HG03196 (cell line): ENCODE results near the gene ALKBH3.

Experiments used
- ATAC-seq: cut with Tn5 transposase; IDR thresholded peaks from one replicate; pipeline ENCODE4 v1.9.1; 2021; ENCODE audit not compliant: unreplicated experiment

The ALKBH3 gene

DNA sequence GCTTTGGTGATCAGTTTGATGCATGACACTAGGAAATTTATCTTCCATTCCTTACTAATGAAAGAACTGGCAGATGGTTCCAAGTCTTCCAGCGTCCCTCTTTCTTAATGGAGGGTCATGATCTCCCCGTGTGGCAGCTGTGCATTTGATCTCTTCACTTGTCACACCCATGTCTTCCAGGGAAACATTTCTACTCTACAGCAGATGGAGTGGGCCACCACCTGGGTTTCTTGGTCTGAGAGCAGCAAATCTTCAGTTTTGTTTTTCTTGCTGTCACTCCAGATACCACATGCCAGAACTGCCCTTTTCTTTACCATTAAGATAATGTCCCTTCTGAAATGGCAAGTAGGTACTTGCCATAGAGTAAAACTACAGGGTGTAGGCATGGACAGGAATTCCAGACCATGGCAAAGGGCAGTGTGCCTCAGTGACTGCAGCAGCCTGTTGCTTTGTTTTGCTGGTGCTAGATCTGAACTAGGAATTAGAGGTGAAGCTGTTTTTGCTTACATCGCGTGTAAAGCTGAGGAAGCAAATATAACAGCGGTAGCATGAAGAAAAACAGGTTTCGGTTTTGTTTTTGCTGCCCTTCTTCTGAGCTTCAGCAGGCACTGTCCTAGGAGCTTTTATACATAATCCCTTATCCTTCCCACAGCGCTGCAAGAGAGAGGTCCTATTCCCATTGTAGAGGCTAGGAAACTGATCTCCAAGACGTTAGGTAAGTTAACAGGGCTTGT lies 41.1 kb downstream of the ALKBH3 start:
- ATAC-seq, result no peak

DNA sequence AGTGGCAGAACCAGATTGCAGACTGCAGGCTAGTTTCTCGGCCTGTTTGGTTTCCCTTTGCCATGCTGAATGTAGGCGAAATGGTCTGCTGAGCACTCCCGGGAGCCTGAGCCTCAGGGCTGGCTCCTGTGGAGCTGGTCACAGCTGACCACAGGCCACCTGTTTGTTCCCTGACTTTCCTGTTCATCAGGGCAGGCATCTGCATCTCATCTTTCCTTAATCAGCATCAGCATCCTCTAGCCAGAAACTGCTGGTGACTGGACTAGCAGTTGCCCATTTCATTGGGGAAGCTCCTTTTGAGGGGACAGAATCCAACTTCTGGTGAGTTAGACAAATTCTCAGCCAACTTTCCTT lies 41.6 kb downstream of the ALKBH3 start:
- ATAC-seq, result no peak

DNA sequence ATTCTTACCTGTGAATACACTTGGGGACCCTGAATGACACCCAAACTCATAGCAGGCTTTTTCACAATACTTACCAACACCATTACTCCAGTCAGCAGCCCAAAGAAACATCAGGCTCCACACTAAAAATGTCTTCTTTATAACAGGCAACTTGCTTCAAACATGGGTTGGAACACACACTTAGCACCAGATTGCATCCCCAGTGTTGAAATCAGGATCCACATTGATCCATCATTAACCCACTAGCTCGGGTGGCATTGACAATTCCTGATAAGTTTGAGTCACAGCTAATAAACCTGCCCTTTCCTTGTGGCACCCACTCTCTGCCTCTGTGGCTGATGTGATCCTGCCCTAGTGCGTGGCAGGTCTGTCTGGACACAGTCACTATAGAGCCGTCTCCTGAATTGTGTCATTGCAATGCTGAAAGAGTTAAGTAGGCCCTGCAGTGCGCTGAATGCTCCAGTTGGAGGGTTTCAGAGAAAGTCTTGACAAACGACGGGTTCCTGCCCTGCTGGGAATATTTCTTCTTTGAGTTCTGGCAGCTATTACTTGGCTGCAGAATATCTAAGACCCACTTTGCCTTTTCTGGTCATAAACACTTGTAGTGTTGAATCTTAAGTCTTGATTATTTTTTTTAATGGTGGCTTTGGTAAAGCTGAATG lies 42.2 kb downstream of the ALKBH3 start:
- no peak for ATAC-seq

DNA sequence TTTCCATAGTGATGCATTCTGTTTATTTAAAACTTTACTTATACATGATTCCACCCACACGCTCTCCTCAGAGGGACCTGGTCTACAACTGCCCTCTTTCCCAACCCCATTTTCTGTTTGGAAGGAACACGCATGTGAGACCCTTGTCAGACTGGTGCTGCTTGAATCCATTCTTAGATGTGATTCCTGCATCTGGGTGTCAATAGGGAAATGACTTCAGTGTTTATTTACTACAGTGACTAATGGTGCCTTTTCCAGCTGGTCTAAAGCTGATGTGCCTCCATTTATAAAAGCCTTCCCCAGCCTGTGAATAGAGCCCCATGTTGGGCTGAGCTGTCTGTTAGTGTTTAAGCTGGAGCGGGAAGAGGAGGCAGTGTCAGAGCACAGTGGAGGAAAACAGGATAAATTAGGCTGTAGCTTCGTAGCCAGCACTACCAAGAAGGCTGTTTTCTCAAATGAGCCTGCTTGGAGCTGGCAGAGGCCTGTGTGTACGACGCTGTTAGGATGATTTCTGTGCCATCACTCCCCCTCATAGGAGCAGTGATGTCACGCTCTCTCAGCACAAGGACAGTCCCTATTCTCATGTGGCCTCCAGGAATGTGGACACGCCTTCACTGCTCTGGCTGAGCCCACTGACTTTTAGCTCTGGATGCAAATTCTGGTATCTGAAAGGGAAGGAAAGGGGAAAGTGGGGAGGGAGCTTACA lies 42.9 kb downstream of the ALKBH3 start:
- no peak for ATAC-seq

DNA sequence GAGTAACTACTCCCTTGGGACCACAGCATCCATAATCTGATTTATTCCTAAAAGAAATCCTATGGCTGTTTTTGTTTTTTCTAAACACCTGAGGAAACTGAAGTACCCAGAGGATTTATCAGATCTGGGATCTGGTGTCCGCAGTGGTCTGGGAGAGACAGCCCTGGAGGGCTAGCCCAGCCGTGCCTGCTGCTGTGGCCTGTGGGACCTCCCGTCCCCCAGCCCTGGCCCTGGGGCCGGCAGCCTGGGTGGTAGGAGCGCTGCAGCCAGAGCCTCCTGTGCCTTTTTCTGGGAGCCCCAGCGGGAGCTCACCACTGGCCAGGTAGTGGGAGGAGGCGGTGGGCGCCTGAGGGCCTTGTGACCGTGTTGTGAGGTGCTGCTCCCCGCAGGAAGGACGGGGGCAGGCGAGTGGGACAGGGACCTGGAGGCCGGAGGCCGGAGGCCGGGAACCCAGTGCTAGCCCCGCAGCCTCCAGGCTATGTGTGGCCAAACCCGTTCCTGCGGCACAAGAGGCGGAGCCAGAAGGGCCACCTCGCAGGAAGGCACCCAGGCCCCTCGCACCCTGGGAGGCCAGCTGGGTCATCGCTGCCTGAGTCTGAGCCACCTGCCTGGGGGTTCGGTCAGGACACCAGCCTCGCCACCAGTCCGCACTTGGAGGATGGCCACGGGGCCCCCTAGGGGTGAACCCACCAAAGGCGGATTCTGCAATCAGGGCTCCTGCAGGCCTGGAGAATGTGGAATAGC lies 43.7 kb downstream of the ALKBH3 start:
- ATAC-seq, result no peak

DNA sequence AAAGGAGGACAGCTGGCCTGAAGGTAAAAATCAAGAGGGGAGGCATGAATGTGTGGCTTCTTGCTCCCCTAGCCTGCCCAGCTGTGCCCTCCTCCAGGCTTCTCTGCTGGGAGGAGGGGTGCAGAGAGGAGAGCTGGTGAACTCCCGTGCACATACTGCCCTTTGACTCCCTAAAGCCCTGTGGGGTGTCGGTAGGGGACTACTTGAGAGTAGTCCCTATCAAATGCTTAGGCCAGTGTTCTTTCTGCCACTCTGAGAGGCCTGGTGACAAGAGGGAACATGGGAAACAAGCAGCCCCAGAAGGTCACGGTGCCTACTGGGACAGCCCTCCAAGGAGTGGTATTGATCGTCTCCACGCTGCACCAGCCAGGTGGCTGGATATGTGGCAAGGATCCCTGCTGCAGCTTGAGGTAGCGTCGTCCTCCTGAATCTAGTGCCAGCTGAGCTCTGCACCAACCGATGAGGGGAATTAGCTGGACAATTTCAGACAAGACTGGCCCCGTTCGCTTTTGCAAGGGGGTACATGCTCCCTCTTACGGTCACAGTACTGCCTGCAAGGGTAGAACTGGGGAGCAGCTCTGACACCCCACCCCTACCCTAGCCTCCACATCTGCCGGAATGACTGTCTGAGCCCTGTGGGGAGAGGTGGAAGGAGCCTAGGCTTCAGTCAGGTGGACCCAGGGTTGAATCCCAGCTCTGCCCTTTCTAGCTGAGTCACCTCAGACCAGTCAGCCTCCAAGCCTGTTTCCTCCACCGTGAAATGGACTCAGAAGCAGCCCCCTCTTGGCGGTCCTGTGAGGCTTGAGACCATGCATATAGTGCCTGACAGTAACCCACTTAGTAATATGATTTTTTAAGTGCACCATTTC lies 44.7 kb downstream of the ALKBH3 start:
- ATAC-seq, result no peak

DNA sequence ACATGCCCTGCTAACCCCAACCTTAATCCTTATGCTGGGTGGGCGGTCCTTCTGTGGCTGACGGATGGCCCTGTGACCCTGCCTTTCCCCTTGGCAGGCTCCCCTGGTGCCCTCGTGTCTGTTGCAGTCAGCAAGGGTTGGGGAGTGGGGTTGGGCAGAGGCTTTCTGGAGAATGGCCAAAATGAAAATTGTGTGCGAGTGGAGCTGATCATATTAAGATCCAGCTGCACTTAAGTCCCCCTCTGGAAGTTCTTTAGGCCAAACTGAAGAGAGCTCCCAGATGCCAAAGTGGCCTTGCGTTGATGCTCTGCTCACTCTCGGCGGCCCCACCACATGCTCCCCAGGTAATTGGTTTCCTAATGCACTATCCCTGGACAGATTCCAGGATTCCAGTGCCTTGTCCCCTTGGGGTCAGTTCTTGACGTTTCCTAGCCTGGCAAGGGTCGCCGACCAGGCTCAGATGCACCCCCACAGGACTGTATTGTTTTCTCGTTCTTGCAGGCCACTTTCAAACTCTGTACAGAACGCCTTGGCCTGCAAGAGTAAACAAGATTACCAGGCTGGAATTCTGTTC lies 45.4 kb downstream of the ALKBH3 start:
- no peak for ATAC-seq

DNA sequence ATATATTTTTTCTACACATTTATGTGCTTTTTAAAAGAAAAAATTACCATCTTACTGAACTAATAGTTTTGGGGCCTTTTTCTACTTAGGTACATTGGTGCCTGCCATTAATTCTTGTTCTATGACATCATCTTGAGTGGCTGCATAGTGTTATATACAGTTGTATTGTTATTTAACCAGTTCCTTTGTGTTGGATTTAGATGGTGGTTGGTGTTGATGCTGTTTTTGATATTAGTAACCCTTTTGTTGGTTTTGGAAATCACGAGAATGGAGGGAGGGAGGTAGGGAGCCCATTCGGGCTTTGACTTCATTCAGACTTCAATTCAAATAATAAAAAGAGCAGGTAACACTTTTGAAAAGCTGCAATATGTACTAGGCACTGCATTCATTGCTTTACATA lies 46.4 kb downstream of the ALKBH3 start:
- ATAC-seq, result no peak

DNA sequence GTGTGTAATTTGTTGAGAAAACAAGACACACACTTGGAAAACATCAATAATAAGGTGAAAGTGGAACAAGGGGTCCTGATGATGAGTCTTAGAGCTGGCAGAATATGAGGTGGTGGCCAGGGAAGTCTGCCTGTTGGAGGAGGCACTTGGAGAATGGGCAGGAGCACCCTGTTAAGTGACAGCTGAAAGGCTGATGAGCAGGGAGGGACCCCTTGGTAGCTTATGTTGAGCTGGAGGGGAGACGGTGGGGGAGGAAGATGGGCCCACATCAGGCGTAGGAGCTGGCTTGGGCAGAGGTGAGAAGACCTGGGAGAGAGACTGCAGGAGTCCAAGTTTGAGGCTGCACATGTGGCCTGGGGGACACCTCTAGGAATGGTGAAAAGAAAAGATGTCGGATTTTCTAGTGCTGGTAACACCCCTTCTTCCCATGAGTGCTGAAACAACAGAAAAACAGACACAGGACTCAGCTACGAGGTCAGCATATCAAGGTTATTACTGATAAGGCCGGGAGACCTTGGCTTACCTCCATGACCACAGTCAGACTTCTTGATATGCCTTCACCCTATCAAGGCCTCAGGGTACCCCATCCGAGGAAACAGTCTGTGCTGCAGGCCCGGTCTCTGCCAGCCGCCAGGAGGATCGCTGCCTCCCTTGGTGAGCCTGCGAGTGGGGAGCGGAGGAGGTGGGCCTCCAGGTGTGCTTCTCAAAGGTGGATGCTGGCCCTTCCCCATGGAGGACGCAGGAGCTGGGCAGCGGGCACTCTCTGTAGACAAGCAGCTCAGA lies 47.5 kb downstream of the ALKBH3 start:
- ATAC-seq, result no peak

DNA sequence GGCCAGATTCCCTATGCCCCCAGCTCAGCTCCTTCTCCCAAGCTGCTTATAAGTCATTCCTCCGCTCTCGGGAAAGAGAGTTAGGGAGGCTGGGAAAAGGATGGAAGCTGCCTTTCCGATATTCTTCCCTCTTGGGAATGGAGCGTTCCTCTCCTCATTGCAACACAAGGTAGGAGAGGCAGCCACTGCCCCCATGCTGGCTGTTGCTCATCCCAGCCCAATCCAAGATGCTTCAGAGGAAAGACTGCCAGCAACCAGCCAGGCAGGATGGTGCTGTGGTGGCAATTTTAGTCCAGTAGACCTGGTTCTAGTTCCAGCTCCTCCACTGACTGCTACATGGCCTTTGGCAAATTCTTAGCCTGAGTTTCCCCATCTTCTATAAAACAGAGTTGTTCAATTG lies 48.1 kb downstream of the ALKBH3 start:
- ATAC-seq, result no peak

DNA sequence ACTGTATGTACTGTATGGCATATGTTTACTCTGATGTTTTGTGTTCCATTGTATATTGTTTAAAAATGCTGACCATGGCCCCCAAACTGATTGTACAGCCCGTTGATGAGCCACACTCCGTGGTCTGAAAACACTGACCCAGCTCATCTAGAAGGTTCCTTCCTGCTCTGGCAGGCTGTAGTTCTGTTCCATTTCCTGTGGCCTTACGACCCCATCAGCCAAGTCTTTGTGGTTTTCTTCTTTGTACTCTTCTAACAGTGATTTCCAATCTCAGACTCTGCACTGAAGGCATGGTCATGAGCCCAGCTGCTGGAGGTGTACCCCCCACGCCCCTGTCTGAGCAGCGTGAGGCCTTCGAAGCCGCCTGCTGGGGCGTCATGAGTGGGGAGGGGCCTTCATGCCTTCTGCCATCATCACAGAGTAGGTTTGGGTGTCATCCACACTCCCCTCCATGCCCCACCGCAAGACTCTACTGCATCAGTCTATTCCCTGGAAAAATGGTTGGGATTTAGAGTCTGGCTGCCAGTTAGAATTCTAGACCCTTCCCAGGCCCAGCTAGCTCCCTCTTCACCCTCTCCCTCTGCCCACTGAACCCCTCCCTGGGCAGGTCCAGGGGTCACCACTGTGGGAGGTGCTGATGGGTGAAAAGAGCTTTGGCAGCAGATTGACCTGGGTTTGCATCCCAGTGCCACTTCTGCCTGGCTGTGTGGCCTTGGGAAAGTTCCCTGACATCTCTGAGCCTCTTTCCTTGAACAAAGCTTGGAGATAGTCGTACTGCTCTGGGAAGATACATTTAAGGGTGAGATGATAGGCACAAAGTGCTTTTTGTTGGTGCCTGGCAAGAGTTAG lies 50.5 kb downstream of the ALKBH3 start:
- ATAC-seq, result no peak

DNA sequence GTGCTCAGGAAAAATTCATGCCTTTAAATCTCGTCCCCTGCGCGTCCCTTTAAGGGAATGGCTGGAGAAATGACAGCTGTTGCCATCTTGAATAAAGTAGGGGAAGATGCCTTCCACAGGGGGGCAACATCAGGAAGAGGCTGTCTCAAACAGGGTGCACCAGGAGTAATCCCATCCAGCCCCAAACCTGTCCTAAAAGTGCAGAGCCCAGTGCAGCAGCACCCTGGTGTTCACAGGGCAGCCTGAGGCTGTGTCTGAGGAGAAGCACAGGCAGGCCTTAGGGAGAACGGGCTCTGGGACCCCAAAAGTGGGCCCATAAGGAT lies 51.0 kb downstream of the ALKBH3 start:
- ATAC-seq, result no peak

DNA sequence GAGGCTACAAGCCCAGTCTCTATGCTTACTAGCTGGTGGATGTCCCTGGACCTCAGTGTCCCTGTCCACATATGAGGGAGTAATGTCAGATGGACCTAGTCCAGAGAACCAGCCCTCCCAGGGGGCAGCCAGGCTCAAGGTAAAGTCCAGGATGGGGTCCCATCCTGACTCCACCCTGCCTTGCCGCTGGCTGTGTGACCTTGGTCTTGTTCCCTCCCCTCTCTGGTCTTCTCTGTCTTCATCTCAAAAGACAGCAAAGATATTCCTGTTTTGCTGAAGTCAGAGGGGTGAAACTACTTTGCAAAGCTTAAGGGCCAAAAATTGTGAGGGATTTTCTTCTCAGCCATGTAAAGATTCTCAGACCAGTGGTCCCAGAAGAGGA lies 52.6 kb downstream of the ALKBH3 start:
- no peak for ATAC-seq

DNA sequence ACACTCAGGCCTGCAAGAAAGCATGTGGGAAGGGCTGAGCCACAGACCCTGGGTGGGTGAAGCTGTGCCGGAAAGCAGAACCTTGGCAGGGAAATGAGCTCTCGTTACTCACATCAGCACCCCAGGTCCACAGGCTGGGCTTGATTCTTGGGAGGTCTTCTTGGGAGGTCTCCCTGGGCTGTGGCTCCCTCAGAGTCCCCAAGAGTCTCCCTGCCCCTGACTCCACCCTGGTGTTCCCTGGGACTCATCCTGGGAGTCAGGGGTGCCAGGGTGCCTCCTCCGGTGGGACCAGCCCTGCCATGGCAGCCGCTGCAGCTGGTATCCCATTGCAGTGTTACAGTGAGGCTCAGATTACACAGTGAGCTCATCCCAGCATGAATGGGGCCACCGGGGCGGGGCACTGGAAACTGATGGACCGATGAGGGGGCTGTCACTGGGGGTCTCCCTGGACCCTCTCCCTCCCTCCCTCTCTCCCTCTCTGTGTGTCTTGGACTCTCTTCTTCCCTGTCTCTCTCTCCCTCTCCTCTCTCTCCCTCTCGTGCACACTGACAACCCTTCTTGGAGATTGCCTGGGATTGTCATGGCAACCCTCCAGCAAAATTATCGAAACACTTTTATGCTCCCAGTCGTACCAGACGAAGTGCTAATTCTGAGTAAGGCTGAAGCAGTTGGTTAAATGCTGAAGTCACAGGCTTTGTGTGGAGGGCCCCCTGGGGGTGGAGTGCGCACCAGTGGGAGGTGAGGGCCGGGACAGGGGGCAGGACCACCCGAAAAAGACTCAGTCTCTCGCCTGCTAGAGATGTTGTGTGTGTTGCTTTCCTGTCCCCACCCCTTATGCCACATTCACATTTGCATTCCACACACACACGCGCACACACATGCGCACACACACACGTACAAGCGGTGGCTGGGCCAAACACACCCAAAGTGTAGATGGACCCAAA lies 53.2 kb downstream of the ALKBH3 start:
- ATAC-seq, result no peak

DNA sequence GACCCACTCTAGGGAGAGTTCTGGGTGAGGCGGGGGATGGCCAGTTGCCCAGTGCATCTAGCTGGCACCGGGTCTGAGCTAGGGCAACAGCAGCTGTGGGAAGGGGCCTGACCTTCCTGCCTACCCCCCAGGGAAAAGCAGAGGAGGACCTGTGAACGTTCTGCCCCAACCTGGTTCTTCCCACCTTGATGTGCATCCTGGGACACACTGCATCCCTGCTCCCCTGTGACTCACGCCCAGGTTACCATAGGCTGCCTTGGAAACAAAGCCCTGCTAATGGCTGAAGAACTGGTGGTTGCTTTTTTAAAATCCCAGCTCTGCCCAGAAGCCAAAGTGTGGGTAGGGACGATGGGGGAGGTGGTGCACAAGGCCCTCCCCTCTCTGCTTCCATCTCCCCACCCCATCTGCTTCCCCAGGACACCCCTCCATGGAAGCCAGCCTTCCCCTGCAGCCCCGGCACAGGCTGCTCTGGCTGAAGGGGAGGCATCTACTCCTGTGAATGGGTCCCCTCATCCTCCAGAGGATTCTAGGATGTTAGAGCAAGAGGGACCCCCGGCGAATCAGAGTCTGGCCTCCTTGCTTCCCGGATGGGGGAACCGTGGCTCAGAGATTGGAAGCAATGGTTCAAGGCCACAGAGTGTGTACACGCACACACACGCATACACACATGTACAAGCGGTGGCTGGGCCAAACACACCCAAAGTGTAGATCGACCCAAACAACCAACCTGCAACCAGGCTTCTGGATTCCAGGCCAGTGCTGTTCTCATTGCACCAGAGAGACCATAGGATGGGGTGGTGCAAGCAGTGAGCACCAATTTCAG lies 54.2 kb downstream of the ALKBH3 start:
- ATAC-seq, result no peak

DNA sequence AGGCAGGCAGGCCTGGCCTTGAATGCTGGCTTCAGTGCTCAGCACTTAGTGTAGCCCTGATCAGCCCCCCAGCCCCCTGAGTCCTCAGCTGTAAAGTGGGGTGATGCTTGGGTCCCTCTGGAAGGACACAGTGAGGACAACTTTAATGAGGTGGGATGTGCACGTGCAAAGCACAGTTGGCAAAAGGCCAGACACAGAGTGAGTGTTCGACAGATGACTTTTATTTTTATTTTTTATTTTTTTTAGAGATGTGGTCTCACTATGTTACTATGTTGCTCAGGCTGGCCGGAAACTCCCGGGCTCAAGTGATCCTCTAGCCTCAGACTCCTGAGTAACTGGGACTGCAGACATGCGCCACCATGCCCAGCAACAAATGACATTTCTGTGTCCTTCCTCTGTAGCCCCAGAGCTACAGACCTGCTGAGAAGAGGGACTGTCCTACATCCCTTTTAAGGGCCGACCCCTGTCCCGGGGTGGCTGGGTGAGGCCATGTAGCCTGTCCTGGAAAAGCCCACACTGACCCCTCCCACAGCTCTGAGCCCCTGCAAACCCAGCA lies 54.9 kb downstream of the ALKBH3 start:
- no peak for ATAC-seq

DNA sequence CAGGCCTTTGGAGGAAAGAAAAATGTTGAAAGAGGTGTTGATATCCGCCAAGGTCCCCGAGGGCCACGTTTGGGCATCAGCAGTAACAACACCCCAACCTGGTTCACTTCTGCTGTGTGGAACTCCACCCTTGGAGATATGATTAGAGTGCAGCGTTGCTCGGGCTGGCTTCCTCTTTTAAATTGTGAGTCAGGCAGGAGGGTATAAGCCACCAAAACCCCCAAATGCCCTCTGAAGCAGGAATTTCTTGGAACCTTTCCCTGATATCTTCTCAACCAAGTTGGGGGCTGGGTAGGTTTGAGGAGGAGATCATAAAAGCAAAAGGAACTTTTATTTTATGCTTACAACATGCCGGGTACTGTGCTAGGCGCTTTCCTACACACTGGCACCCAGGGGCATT lies 55.4 kb downstream of the ALKBH3 start:
- no peak for ATAC-seq
